IMR-90 (cell line): ENCODE results near the gene THAP12. TPM values are rescaled to one million over a fixed set of nuclear protein-coding genes. Genes with fewer than 3 reads are reported as not detected.

ENCODE experiments used
- ATAC-seq: fragments of 200-7000 bp; cut with Tn5 transposase; 2 replicates; pipeline ENCODE4 v1.9.1; 2020; ENCODE audit warnings: low read depth, mild to moderate bottlenecking, moderate library complexity
- Bru-seq: library from RNA; stranded (reverse); fragments of 400-500 nt; gene quantifications from one replicate; lab custom pipeline; 2021; lab: Mats Ljungman, UMichigan
- BruChase-seq, 2 experiments: library from RNA; stranded (reverse); fragments of 400-500 nt; gene quantifications; one replicate each; lab custom pipeline; 2021; lab: Mats Ljungman, UMichigan
- BruUV-seq: library from RNA; stranded (reverse); fragments of 400-500 nt; replicated peaks from 2 replicates; lab custom pipeline; 2021; lab: Mats Ljungman, UMichigan
- CTCF ChIA-PET: fragments of 300-600 bp; formaldehyde crosslinking; extraction: SDS; loops from one replicate; lab custom pipeline; 2021; ENCODE audit warnings: antibody characterized with exemption; lab: Yijun Ruan, JAX
- POLR2A ChIA-PET: fragments of 300-600 bp; sonication (Branson Sonifier 250); formaldehyde crosslinking; loops from one replicate; lab custom pipeline; 2022; ENCODE audit warnings: antibody characterized with exemption; ENCODE audit not compliant: unreplicated experiment; lab: Charles Lee
- DNase-seq: peaks from one replicate; pipeline ENCODE4 v3.0.0; 2013
- H2AFZ ChIP-seq: replicated peaks from 2 replicates; pipeline ENCODE3; 2013; ENCODE audit warnings: low read length, mild to moderate bottlenecking; ENCODE audit not compliant: poor library complexity
- H2AK5ac ChIP-seq: 2 replicates; pipeline ENCODE4 v1.6.1; 2013; ENCODE audit warnings: low read depth, low read length, inconsistent platforms
- H2AK9ac ChIP-seq: replicated peaks from 2 replicates; pipeline ENCODE3; 2013; ENCODE audit warnings: mild to moderate bottlenecking, low read depth, low read length, moderate library complexity; ENCODE audit not compliant: poor library complexity
- H2BK120ac ChIP-seq: 2 replicates; pipeline ENCODE4 v1.6.1; 2013; ENCODE audit warnings: low read depth, low read length, inconsistent platforms
- H2BK15ac ChIP-seq: 3 replicates; pipeline ENCODE4 v1.6.1; 2013; ENCODE audit warnings: low read depth, low read length, inconsistent platforms
- H2BK20ac ChIP-seq: 2 replicates; pipeline ENCODE4 v1.6.1; 2013; ENCODE audit warnings: low read depth, mild to moderate bottlenecking, inconsistent platforms, low read length, moderate library complexity
- H2BK5ac ChIP-seq: 2 replicates; pipeline ENCODE4 v1.6.1; 2013; ENCODE audit warnings: mild to moderate bottlenecking, low read depth, low read length, inconsistent platforms; ENCODE audit not compliant: poor library complexity, severe bottlenecking
- H3K14ac ChIP-seq: replicated peaks from 2 replicates; pipeline ENCODE4 v1.6.1; 2013; ENCODE audit warnings: low read depth, low read length, inconsistent platforms
- H3K18ac ChIP-seq: 2 replicates; pipeline ENCODE4 v1.6.1; 2013; ENCODE audit warnings: low read depth, low read length, control low read depth
- H3K23ac ChIP-seq: 2 replicates; pipeline ENCODE4 v1.6.1; 2013; ENCODE audit warnings: low read depth, low read length, inconsistent platforms
- H3K27ac ChIP-seq: 2 replicates; pipeline ENCODE4 v1.5.1; 2013; ENCODE audit warnings: mild to moderate bottlenecking, control low read depth, low read length; ENCODE audit not compliant: insufficient read depth
- H3K27me3 ChIP-seq: 2 replicates; pipeline ENCODE4 v1.6.1; 2013; ENCODE audit warnings: low read length; ENCODE audit not compliant: control insufficient read depth, insufficient read depth
- H3K36me3 ChIP-seq: 2 replicates; pipeline ENCODE4 v1.6.1; 2013; ENCODE audit warnings: low read length, mixed read lengths; ENCODE audit not compliant: control insufficient read depth, insufficient read depth
- H3K4ac ChIP-seq: 2 replicates; pipeline ENCODE4 v1.6.1; 2013; ENCODE audit warnings: low read depth, low read length, inconsistent platforms
- H3K4me1 ChIP-seq: 2 replicates; pipeline ENCODE4 v1.6.1; 2013; ENCODE audit warnings: low read length, mixed read lengths; ENCODE audit not compliant: control insufficient read depth, insufficient read depth
- H3K4me2 ChIP-seq: 2 replicates; pipeline ENCODE4 v1.6.1; 2013; ENCODE audit warnings: low read depth, mild to moderate bottlenecking, control low read depth, low read length, moderate library complexity
- H3K4me3 ChIP-seq: 2 replicates; pipeline ENCODE4 v1.5.1; 2013; ENCODE audit warnings: low read depth, mild to moderate bottlenecking, control low read depth, low read length, moderate library complexity; ENCODE audit not compliant: insufficient read depth
- H3K56ac ChIP-seq: 2 replicates; pipeline ENCODE4 v1.6.1; 2013; ENCODE audit warnings: low read length, inconsistent platforms; ENCODE audit not compliant: insufficient read depth; ENCODE audit errors: extremely low read depth
- H3K79me1 ChIP-seq, 2 experiments: 2 replicates each; pipeline ENCODE4 v1.6.1; 2013; ENCODE audit warnings: low read length in 2 of 2, inconsistent platforms in 1 of 2, low read depth in 1 of 2
- H3K9ac ChIP-seq: 2 replicates; pipeline ENCODE4 v1.6.1; 2013; ENCODE audit warnings: low read depth, low read length, control low read depth
- H3K9me1 ChIP-seq: 2 replicates; pipeline ENCODE4 v1.6.1; 2013; ENCODE audit warnings: low read length, inconsistent platforms; ENCODE audit not compliant: insufficient read depth
- H3K9me3 ChIP-seq: 2 replicates; pipeline ENCODE4 v1.6.1; 2013; ENCODE audit warnings: low read length; ENCODE audit not compliant: control insufficient read depth, insufficient read depth
- H4K20me1 ChIP-seq: 2 replicates; pipeline ENCODE4 v1.6.1; 2013; ENCODE audit warnings: low read length, inconsistent platforms; ENCODE audit not compliant: insufficient read depth
- H4K5ac ChIP-seq: 2 replicates; pipeline ENCODE4 v1.6.1; 2013; ENCODE audit warnings: mild to moderate bottlenecking, low read depth, low read length, control low read depth
- H4K8ac ChIP-seq, 2 experiments: 2 replicates each; pipeline ENCODE4 v1.6.1; 2013; ENCODE audit warnings: low read depth in 2 of 2, low read length in 2 of 2, control low read depth in 1 of 2, inconsistent platforms in 1 of 2
- H4K91ac ChIP-seq: 2 replicates; pipeline ENCODE4 v1.6.1; 2013; ENCODE audit warnings: low read depth, low read length, inconsistent platforms; ENCODE audit not compliant: insufficient read depth
- BHLHE40 ChIP-seq: fragments of 150-350 bp; IDR thresholded peaks from 2 replicates; pipeline ENCODE4 v1.6.1; 2016; ENCODE audit warnings: mild to moderate bottlenecking, low read depth, low read length
- CEBPB ChIP-seq: IDR thresholded peaks from 2 replicates; pipeline ENCODE4 v1.6.1; 2012; ENCODE audit warnings: low read depth, low read length, improper control_type of control experiment
- FOS ChIP-seq: fragments of 150-350 bp; IDR thresholded peaks from 2 replicates; pipeline ENCODE4 v1.6.1; 2016; ENCODE audit warnings: low read depth, low read length
- MAFK ChIP-seq: IDR thresholded peaks from 2 replicates; pipeline ENCODE4 v1.6.1; 2012; ENCODE audit warnings: low read depth, low read length, improper control_type of control experiment
- MAZ ChIP-seq: IDR thresholded peaks from 2 replicates; pipeline ENCODE4 v1.6.1; 2012; ENCODE audit warnings: low read depth, mild to moderate bottlenecking, low read length, improper control_type of control experiment, moderate library complexity, borderline replicate concordance
- MXI1 ChIP-seq: IDR thresholded peaks from 2 replicates; pipeline ENCODE4 v1.6.1; 2012; ENCODE audit warnings: low read depth, mild to moderate bottlenecking, low read length, moderate library complexity, borderline replicate concordance
- NFE2L2 ChIP-seq: fragments of 150-350 bp; IDR thresholded peaks from 2 replicates; pipeline ENCODE4 v1.6.1; 2016; ENCODE audit warnings: low read depth, mild to moderate bottlenecking, low read length
- POLR2A ChIP-seq: IDR thresholded peaks from 2 replicates; pipeline ENCODE4 v1.6.1; 2012; ENCODE audit warnings: mild to moderate bottlenecking, low read depth, low read length
- SMC3 ChIP-seq: fragments of 150-350 bp; IDR thresholded peaks from 2 replicates; pipeline ENCODE4 v1.6.1; 2016; ENCODE audit warnings: low read depth, mild to moderate bottlenecking, antibody characterized with exemption, low read length, moderate library complexity
- WGBS, 2 experiments: methylation state at CpG; one replicate each; pipeline versions ENCODE4 v1.1.5 to v1.1.7; 2013; ENCODE audit warnings: missing lambda C conversion rate in 2 of 2; ENCODE audit not compliant: insufficient read length in 1 of 2; ENCODE audit errors: extremely low coverage in 2 of 2; 5-methylcytosine and 5-hydroxymethylcytosine counted together
- dilution Hi-C: fragments of 300-500 bp; cut with HindIII; formaldehyde crosslinking; loops from one replicate; pipeline ENCODE4 v1.14.3; 2018; ENCODE audit warnings: low sequenced_read_pairs; ENCODE audit not compliant: unreplicated experiment
- in situ Hi-C: fragments of 300-500 bp; cut with MboI; formaldehyde crosslinking; loops from 3 replicates; pipeline ENCODE4 v1.14.3; 2019; ENCODE audit warnings: low sequenced_read_pairs, inconsistent platforms, mixed read lengths
- intact Hi-C: fragments of 100-400 bp; cut with micrococcal nuclease; formaldehyde crosslinking; loops from 2 replicates; pipeline ENCODE4 v1.10.0; 2022
- long read RNA-seq: library from polyadenylated mRNA; unstranded; transcript quantifications from one replicate; pipeline ENCODE4 v2.0.0, GENCODE V29; 2021; ENCODE audit not compliant: unreplicated experiment
- polyA plus RNA-seq, 3 experiments: library from polyadenylated mRNA; depleted of rRNA; stranded (reverse); fragments of >200 nt; gene quantifications; 2 replicates each; pipeline ENCODE4 v1.2.3, GENCODE V29; 2012; ENCODE audit warnings: low replicate concordance in 1 of 3
- total RNA-seq: library from RNA; depleted of rRNA; stranded (reverse); fragments of >200 nt; gene quantifications from 2 replicates; pipeline ENCODE4 v1.2.3, GENCODE V29; 2012; rRNA removed

The THAP12 gene, protein sequence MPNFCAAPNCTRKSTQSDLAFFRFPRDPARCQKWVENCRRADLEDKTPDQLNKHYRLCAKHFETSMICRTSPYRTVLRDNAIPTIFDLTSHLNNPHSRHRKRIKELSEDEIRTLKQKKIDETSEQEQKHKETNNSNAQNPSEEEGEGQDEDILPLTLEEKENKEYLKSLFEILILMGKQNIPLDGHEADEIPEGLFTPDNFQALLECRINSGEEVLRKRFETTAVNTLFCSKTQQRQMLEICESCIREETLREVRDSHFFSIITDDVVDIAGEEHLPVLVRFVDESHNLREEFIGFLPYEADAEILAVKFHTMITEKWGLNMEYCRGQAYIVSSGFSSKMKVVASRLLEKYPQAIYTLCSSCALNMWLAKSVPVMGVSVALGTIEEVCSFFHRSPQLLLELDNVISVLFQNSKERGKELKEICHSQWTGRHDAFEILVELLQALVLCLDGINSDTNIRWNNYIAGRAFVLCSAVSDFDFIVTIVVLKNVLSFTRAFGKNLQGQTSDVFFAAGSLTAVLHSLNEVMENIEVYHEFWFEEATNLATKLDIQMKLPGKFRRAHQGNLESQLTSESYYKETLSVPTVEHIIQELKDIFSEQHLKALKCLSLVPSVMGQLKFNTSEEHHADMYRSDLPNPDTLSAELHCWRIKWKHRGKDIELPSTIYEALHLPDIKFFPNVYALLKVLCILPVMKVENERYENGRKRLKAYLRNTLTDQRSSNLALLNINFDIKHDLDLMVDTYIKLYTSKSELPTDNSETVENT
- total RNA-seq (25.1 and 48.3 TPM in 2 replicates), polyA plus RNA-seq (2012; rRNA removed) (20.8 and 27.3 TPM in 2 replicates), Bru-seq, nascent RNA (percentile 71 among the genes with signal in this experiment), BruChase-seq, experiment 1, labeled RNA remaining after a 6-hour chase (percentile 70 among the genes with signal in this experiment), BruChase-seq, experiment 2, labeled RNA remaining after a 2-hour chase (percentile 70 among the genes with signal in this experiment)
- polyA plus RNA-seq (2012; cell fraction: cytosol; rRNA removed) = 3.1 and 5.3 TPM in 2 replicates
- 0.92 and 9.1 TPM in 2 replicates for polyA plus RNA-seq (2012; cell fraction: nucleus; rRNA removed; ENCODE audit: low replicate concordance)
- long read RNA-seq, transcript THAP12-203 (6 exons, 882 nt) = minor isoform, 16 of 97 reads
- long read RNA-seq, transcript THAP12-201 (5 exons, 3,300 nt) = major isoform, 67 of 97 reads
- long read RNA-seq, partial matches to known transcripts = 4 of 97 reads
- long read RNA-seq, other reads (novel, unspliced or antisense) = 10 of 97 reads

DNA sequence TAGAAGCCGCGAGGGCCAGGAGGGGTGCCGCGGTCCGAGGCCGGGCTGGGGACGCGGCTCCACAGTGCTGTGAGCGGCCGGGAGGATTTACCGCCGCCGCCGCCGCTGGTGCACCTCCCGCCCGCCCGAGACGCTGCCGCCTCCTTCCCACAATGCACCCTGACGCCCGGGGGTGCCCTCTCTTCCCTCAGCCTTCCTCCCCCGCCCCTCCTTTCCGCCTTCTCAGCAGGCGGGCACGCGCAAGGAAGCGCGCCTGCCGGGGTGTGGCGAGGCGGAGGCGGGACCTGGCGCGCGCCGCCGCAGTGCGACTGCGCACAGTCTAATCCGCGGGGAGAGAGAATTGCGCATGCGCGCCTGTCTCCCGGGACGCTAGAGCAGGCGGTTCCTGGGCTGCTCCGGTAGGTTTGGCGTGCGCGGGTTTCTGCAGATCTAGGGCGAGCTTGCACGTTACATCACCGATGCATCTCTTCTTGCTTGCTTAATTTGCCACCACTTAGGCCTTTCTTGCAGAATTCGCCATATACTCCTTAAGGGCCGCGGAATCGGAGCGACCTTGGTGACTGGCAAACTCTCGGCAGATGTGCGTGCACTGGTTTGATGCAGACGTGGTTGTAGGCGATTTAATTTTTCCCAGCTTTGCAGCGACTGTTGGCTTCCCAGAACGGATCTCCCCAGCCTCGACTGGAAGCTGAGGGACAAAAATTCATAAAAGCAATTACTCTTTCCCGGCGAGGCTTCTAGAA lies at the start of gene THAP12, which contains the start of gene GVQW3:
Gene THAP12, minus strand, starts transcription at position 156 of the 743 bp plus-strand sequence. CDS start 296 bp downstream, outside the sequence.
Gene GVQW3, plus strand, starts transcription at position 347 of the 743 bp plus-strand sequence. CDS start 506 bp downstream, outside the sequence.
- Histone ChIP-seq H3K4ac (peak within 1 kb of the TSS; percentile 57), H3K9me3 (no peaks in the 10 kb centered on the region), H4K20me1 (peaks cover 22% of the 10 kb centered on the region; the same call in 1 of the 2 replicates), H2AK9ac (peak within 1 kb of the TSS; percentile 1), H3K9ac (peak within 1 kb of the TSS; percentile 93), H2BK5ac (peak within 1 kb of the TSS; percentile 55), H3K27ac (peak within 1 kb of the TSS; percentile 73), H2AK5ac (no peak within 1 kb of the TSS), H3K27me3 (no peaks in the 10 kb centered on the region), H4K5ac (peak within 1 kb of the TSS; percentile 61), H2BK15ac (no peak within 1 kb of the TSS), H3K36me3 (0 out of 2 replicates have a peak, but pooled peaks cover 2% of the 10 kb centered on the region), H3K4me1 (peaks cover 8% of the 10 kb centered on the region), H3K9me1 (peaks cover 11% of the 10 kb centered on the region), H3K23ac (peak within 1 kb of the TSS; percentile 71), H2BK20ac (no peak within 1 kb of the TSS), H2AFZ (peak within 1 kb of the TSS; percentile 95), H3K4me2 (peak within 1 kb of the TSS; percentile 100), H3K79me1 (peaks cover 19 to 54% of the 10 kb centered on the region in 2 experiments), H3K18ac (peak within 1 kb of the TSS; percentile 16), H4K8ac (peak within 1 kb of the TSS; percentile 21 to 90; a peak in 3 of 4 replicates), H3K4me3 (peak within 1 kb of the TSS; percentile 99), H4K91ac (no peak within 1 kb of the TSS), H2BK120ac (no peak within 1 kb of the TSS), H3K14ac (peak within 1 kb of the TSS; percentile 74), H3K56ac (peak within 1 kb of the TSS; percentile 40)
- ATAC-seq (peak; percentile 95), DNase-seq (peak; percentile 97)
- TF ChIP-seq MXI1 = peak; percentile 81; the same call in 1 of the 2 replicates
- no peak for TF ChIP-seq NFE2L2
- peak; percentile 39; the same call in 1 of the 2 replicates for TF ChIP-seq POLR2A
- no peak for TF ChIP-seq SMC3
- no peak for TF ChIP-seq FOS
- peak; percentile 46; the same call in 1 of the 2 replicates for TF ChIP-seq MAFK
- peak; percentile 98 for TF ChIP-seq MAZ
- TF ChIP-seq BHLHE40 = peak; percentile 51; the same call in 1 of the 2 replicates
- TF ChIP-seq CEBPB = peak; percentile 61
- CTCF ChIA-PET = interaction anchor here (1.1 kb wide), 1 partner anchor 9 kb away, joined by 3 read pairs; no protein-coding TSS in a partner anchor
- POLR2A ChIA-PET = no interaction called here
- dilution Hi-C loops (no loop called here), in situ Hi-C loops (no loop called here), intact Hi-C loops (loop anchor here (5.0 to 10.0 kb wide), 3 partner anchors 61 to 294 kb away; partner anchors contain the start of gene LRRC32)
- no TSS peak for BruUV-seq
- 2% methylated on average over 41 of the region's 69 CpGs; no CpG with 5 or more reads in 1 of the 2 experiments for whole genome bisulfite sequencing, 2 experiments
